H1 (cell line): ENCODE results near the gene UGT1A8. TPM values are rescaled to one million over a fixed set of nuclear protein-coding genes. Genes with fewer than 3 reads are reported as not detected.

Source experiments
- CBX5 ChIP-seq: fragments of 300-800, 300-1000 bp; sonication (generic); IDR thresholded peaks from 2 replicates; pipeline ENCODE4 v1.7.1; 2016; ENCODE audit warnings: antibody characterized with exemption, low read length, low read depth
- HDAC2 ChIP-seq, 2 experiments: fragments of 300-600 bp in 1 of 2; sonication (generic) in 1 of 2; IDR thresholded peaks; 2 replicates each; pipeline ENCODE4 v1.6.1; 2011 to 2012; ENCODE audit warnings: low read depth in 2 of 2, low read length in 2 of 2, mild to moderate bottlenecking in 2 of 2, moderate library complexity in 2 of 2, borderline replicate concordance in 1 of 2, inconsistent platforms in 1 of 2
- PHF8 ChIP-seq: fragments of 200-600 bp; sonication (generic); conservative IDR thresholded peaks from 2 replicates; pipeline ENCODE4 v1.7.1; 2012; ENCODE audit warnings: low read depth, mild to moderate bottlenecking, inconsistent platforms, low read length, moderate library complexity
- POLR2AphosphoS5 ChIP-seq: IDR thresholded peaks from 2 replicates; pipeline ENCODE4 v1.6.1; 2011; ENCODE audit warnings: low read depth, low read length
- SAP30 ChIP-seq: fragments of 300-600 bp; sonication (generic); IDR thresholded peaks from 2 replicates; pipeline ENCODE4 v1.7.1; 2012; ENCODE audit warnings: low read length, moderate library complexity, mild to moderate bottlenecking, inconsistent platforms; ENCODE audit not compliant: insufficient read depth, insufficient replicate concordance
- polyA plus RNA-seq, 7 experiments: library from polyadenylated mRNA; depleted of rRNA in 3 of 7; stranded (reverse) in 5 of 7; unstranded in 2 of 7; fragments of >200 nt in 5 of 7; fragments of 200-250 nt in 2 of 7; gene quantifications; 1 replicate in 5 of 7; 2 replicates in 1 of 7; 4 replicates in 1 of 7; pipeline versions ENCODE4 v1.2.1 to v1.2.3, GENCODE V29; 2011 to 2013; ENCODE audit warnings: missing spikeins in 2 of 7, mixed read lengths in 2 of 7
- total RNA-seq: library from RNA; stranded (reverse); fragmentation: NEBNext Ultra II Directional; extraction: Animal tissue kit (Norgen Biotek cat#: 25700); gene quantifications from 2 replicates; pipeline ENCODE4 v1.2.1, GENCODE V29; 2021
- TF ChIP-seq, protein P1 (sequence below): fragments of 300-600 bp; sonication (generic); IDR thresholded peaks from 2 replicates; pipeline ENCODE4 v1.7.1; 2012; ENCODE audit warnings: low read length, moderate library complexity, mild to moderate bottlenecking, inconsistent platforms; ENCODE audit not compliant: insufficient replicate concordance

The UGT1A8 gene
- total and polyA plus RNA-seq, 2 of the 8 experiments (the other 6 are each of a cell fraction or from before 2014, with no cell fraction given) = not detected

DNA sequence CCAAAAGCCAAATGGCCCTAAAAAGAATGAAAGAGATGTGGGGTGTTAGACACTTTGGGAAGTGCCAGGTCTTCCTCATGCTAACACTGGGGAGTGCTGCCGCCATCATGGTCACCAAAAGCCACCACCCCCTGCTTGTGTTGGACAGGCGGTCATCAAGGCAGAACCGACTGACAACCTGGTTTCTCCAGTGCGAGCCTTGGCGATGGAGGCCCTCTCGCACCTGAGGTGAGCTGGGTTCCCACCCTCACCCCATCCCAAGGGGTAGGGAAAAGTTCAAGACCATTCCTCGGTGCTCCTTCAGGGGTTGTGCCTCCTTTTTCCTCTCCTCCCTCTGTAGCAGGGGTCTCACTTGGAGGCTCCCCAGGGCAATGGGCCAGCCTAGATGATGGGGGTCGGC lies 194.3 kb downstream of the UGT1A8 start (continued):
- TF ChIP-seq, protein P1, sequence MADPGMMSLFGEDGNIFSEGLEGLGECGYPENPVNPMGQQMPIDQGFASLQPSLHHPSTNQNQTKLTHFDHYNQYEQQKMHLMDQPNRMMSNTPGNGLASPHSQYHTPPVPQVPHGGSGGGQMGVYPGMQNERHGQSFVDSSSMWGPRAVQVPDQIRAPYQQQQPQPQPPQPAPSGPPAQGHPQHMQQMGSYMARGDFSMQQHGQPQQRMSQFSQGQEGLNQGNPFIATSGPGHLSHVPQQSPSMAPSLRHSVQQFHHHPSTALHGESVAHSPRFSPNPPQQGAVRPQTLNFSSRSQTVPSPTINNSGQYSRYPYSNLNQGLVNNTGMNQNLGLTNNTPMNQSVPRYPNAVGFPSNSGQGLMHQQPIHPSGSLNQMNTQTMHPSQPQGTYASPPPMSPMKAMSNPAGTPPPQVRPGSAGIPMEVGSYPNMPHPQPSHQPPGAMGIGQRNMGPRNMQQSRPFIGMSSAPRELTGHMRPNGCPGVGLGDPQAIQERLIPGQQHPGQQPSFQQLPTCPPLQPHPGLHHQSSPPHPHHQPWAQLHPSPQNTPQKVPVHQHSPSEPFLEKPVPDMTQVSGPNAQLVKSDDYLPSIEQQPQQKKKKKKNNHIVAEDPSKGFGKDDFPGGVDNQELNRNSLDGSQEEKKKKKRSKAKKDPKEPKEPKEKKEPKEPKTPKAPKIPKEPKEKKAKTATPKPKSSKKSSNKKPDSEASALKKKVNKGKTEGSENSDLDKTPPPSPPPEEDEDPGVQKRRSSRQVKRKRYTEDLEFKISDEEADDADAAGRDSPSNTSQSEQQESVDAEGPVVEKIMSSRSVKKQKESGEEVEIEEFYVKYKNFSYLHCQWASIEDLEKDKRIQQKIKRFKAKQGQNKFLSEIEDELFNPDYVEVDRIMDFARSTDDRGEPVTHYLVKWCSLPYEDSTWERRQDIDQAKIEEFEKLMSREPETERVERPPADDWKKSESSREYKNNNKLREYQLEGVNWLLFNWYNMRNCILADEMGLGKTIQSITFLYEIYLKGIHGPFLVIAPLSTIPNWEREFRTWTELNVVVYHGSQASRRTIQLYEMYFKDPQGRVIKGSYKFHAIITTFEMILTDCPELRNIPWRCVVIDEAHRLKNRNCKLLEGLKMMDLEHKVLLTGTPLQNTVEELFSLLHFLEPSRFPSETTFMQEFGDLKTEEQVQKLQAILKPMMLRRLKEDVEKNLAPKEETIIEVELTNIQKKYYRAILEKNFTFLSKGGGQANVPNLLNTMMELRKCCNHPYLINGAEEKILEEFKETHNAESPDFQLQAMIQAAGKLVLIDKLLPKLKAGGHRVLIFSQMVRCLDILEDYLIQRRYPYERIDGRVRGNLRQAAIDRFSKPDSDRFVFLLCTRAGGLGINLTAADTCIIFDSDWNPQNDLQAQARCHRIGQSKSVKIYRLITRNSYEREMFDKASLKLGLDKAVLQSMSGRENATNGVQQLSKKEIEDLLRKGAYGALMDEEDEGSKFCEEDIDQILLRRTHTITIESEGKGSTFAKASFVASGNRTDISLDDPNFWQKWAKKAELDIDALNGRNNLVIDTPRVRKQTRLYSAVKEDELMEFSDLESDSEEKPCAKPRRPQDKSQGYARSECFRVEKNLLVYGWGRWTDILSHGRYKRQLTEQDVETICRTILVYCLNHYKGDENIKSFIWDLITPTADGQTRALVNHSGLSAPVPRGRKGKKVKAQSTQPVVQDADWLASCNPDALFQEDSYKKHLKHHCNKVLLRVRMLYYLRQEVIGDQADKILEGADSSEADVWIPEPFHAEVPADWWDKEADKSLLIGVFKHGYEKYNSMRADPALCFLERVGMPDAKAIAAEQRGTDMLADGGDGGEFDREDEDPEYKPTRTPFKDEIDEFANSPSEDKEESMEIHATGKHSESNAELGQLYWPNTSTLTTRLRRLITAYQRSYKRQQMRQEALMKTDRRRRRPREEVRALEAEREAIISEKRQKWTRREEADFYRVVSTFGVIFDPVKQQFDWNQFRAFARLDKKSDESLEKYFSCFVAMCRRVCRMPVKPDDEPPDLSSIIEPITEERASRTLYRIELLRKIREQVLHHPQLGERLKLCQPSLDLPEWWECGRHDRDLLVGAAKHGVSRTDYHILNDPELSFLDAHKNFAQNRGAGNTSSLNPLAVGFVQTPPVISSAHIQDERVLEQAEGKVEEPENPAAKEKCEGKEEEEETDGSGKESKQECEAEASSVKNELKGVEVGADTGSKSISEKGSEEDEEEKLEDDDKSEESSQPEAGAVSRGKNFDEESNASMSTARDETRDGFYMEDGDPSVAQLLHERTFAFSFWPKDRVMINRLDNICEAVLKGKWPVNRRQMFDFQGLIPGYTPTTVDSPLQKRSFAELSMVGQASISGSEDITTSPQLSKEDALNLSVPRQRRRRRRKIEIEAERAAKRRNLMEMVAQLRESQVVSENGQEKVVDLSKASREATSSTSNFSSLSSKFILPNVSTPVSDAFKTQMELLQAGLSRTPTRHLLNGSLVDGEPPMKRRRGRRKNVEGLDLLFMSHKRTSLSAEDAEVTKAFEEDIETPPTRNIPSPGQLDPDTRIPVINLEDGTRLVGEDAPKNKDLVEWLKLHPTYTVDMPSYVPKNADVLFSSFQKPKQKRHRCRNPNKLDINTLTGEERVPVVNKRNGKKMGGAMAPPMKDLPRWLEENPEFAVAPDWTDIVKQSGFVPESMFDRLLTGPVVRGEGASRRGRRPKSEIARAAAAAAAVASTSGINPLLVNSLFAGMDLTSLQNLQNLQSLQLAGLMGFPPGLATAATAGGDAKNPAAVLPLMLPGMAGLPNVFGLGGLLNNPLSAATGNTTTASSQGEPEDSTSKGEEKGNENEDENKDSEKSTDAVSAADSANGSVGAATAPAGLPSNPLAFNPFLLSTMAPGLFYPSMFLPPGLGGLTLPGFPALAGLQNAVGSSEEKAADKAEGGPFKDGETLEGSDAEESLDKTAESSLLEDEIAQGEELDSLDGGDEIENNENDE = no peak
- no peak for TF ChIP-seq PHF8
- no peak for TF ChIP-seq SAP30
- TF ChIP-seq HDAC2 (IDR thresholded peaks at IDR 0.05; ENCODE audit: borderline replicate concordance in 1 of 2, low read depth in 2 of 2, low read length in 2 of 2) = no peak
- no peak for TF ChIP-seq POLR2AphosphoS5
- TF ChIP-seq CBX5 = no peak
